GM19328 (cell line): Measurements from ENCODE around the gene DOK7.

Source experiments
- ATAC-seq: cut with Tn5 transposase; IDR thresholded peaks from one replicate; pipeline ENCODE4 v1.9.1; 2021; ENCODE audit warnings: mild to moderate bottlenecking, moderate library complexity; ENCODE audit not compliant: unreplicated experiment

The DOK7 gene

DNA sequence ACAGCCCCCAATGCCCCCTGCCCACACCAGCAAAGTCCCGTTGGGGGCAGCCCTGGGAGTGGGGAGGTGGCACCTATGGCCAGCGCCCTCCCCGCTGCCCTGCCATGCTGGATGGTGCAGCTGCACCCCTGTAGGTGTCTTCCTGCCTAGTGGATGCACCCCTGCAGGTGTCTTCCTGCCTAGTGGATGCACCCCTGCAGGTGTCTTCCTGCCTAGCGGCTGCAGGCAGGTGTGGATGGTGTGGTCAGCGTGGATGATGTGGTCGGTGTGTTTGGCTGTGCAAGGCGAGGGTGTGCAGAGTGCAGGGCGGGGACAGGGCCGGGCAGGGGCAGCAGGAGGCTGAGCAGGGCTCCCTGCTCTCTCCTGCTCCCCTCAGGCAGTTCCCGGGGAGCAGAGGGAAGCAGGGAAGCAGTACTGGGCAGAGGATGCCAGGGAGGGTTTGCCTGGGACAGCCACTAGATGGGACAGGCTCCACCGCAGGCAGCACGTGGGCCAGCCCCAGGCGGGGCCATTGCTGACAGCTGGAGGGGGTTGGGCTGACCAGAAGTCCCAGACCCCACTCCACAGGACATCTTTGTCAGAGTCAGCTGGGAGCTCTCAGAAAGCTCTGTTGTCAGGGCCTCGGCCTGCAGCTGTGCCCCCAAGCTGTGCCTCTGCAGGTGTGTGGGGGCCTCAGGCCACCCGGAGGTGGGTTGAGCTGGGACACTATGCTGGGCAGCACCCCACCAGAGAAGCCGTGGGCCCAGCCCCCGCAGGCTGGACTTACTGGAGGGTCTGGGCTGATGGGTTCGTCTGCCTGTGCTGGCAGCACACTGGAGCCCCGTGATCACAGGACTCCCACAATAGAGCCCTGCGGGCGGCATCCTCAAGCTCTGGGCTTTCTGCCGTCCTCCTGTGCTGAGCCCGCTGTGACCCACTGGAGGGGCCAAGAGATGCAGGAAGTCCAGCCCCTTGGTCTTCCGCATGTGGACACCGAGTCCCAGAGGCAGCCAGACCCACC, 23.7 kb downstream of the DOK7 start:
- no peak for ATAC-seq

- ATAC-seq = no peak
Observed at GRCh38 chr4:3487861-3488260, 24.8 kb downstream of the DOK7 start.

DNA sequence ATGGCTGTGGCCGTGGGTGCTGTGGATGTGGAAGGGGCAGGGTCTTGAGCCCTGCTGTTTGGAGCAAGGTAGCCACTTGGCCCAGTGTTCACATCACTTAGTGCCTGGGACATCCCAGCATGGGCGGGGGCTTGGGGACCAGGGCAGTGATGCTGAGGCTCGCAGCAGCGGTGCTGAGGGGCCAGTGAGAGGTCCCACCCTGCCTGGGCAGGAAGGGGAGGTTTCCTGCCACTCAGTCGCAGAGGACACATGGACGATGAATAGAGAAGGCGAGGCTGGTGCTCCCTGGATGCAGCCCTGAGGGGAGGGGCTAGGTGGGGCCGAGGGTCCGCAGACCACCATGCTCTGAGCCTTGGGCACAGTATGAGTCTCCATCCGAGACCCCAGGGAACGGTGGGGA, 25.7 kb downstream of the DOK7 start:
- no peak for ATAC-seq

DNA sequence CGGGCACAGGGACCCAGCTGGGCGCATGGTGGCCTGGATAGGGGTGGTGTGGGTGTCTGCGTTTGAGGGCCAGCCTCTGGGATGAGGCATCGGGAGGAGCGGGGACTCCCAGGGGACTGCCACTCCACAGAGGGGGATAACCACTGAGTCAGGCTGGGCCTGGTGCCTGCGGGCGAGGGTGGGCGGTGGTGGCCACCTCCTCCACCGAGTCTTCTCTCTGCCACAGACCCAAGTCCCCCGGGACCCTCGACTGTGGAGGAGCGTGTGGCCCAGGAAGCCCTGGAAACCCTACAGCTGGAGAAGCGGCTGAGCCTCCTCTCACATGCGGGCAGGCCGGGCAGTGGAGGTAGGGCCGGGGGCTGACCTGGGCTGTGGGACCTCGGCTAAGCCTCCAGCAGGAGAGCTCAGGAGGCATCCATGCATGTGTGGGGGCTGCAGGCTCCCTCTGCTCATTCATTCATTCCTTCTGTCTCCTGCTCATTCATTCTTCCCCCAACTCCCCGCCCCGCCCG, 26.4 kb downstream of the DOK7 start:
- no peak for ATAC-seq

- ATAC-seq = no peak
Observed at GRCh38 chr4:3491681-3492405, 28.7 kb downstream of the DOK7 start.

- no peak for ATAC-seq
Observed at GRCh38 chr4:3492741-3493719, 29.9 kb downstream of the DOK7 start.

DNA sequence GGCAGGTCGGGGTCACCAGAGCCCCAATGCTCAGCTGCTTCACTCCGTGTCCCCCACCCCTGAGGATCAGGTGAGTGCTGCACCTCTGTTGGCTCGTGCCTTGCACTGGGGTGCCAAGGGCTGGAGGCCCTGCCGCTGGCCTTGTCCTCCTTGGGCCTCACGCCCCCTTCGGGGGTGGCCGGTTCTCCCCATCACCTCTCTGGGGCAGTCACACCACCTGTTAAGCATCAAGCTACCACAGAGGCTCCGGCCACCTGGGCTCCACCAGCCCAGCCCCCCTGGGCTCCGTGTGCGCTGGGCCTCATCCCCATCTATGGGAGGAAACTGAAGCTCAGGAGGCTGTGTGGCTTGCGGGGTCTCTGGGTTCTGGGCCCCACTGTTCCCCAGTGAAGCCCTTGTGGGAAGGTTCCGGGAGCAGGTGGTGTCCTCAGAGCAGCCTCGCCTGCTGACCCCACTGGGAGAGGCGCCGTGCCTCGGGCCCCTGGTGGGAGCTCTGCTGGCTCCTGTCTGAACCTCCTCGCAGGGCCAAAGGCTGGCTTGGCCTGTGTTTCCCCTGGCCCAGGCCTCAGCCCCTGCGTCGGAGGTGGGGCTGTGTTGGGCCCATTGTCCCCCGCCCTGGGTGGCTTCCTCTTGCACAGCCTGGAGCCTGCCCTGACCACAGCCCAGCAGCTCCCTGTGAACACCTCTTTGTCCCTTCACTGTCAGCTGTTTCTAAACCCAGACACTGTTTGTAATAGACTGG, 30.8 kb downstream of the DOK7 start:
- no peak for ATAC-seq

- no peak for ATAC-seq
Observed at GRCh38 chr4:3494462-3494871, 31.4 kb downstream of the DOK7 start.

GRCh38 chr4:3495204-3495975, 32.3 kb downstream of the DOK7 start:
- no peak for ATAC-seq

- no peak for ATAC-seq
Observed at GRCh38 chr4:3496021-3496420, 32.9 kb downstream of the DOK7 start.

DNA sequence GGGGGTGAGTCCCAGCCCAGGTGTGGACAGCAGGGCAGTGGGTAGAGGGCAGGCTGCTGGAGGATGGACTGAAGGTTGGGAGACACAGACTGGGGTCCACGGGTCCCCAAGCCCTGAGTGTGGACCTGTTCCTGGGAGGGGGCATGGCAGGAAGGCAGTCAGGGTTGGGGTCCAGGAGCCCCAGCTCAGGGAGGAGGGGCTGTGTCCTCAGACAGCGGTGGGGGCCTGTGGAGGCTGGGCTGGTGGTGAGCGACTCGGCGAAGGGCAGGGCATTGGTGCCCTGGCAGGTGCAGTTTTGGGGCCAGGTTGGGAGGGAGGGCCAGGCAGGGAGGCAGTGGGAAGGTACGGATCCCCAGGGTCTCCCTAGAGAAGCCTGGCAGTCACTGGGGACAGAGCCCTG, 34.0 kb downstream of the DOK7 start:
- no peak for ATAC-seq

GRCh38 chr4:3497523-3498389, 34.6 kb downstream of the DOK7 start:
- no peak for ATAC-seq

GRCh38 chr4:3498407-3498806, 35.3 kb downstream of the DOK7 start:
- no peak for ATAC-seq

DNA sequence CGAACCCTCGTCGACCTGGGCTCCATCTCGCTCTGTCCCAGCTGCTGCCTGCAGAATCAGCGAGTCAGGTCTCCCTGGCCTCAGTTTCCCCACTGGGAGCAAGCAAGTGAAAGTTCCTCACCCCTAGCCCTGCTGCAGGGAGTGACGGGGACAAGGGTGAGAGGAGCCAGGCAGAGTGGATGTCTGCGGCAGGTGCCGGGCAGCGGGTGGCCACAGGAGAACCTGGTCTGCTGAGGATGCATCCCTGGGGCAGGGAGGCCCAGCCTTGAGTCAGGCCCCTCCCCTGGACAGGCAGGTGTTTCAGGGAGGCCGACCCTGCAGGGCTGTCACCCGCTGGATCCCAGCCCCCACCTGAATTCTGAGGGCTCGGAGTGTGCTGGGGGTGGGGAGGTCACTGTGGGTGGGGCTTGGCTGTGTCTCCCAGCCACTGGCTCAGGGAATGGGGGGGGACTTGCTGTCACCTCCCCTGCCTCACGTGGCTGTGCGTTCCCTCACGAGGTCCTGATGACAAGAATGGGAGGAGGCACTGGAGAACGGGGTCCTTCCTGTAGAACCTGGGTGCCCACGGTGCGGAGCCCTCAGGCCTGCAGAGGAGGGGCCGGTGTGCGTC, 35.9 kb downstream of the DOK7 start:
- ATAC-seq = no peak

- ATAC-seq = no peak
Observed at GRCh38 chr4:3499710-3500109, 36.6 kb downstream of the DOK7 start.

GRCh38 chr4:3500111-3500510, 37.0 kb downstream of the DOK7 start:
- ATAC-seq = no peak

GRCh38 chr4:3500634-3501101, 37.6 kb downstream of the DOK7 start:
- no peak for ATAC-seq
